Activated T-cell treated with anti-CD3 and anti-CD28 coated beads for 24 hours (primary cell): ENCODE results near the gene STK16.

Source experiments
- DNase-seq: peaks from one replicate; pipeline ENCODE4 v3.0.0-alpha.2; 2020; ENCODE audit warnings: low read depth

Gene STK16

GRCh38 chr2:219287580-219288265, 42.4 kb downstream of the STK16 start:
- DNase-seq, result no peak

- DNase-seq, result no peak
Measured at GRCh38 chr2:219289195-219289536, 43.9 kb downstream of the STK16 start.

- DNase-seq, result no peak
Measured at GRCh38 chr2:219289537-219290361, 44.5 kb downstream of the STK16 start.

GRCh38 chr2:219290381-219291171, 45.3 kb downstream of the STK16 start:
- DNase-seq, result no peak

- DNase-seq, result no peak
Measured at GRCh38 chr2:219291394-219291793, 46.1 kb downstream of the STK16 start.

GRCh38 chr2:219291910-219292490, 46.7 kb downstream of the STK16 start:
- no peak for DNase-seq

GRCh38 chr2:219292616-219293015, 47.3 kb downstream of the STK16 start:
- DNase-seq, result no peak

GRCh38 chr2:219293736-219294231, 48.5 kb downstream of the STK16 start:
- DNase-seq, result no peak

GRCh38 chr2:219294356-219295351, 49.4 kb downstream of the STK16 start:
- DNase-seq, result peak; percentile 81

GRCh38 chr2:219296142-219296541, 50.9 kb downstream of the STK16 start:
- DNase-seq, result no peak

- DNase-seq, result no peak
Measured at GRCh38 chr2:219296631-219297391, 51.5 kb downstream of the STK16 start.

GRCh38 chr2:219297766-219298456, 52.6 kb downstream of the STK16 start:
- no peak for DNase-seq

GRCh38 chr2:219298759-219299371, 53.6 kb downstream of the STK16 start:
- peak; percentile 87 for DNase-seq

GRCh38 chr2:219299372-219299760, 54.1 kb downstream of the STK16 start:
- no peak for DNase-seq
